K562 (cell line): Measurements from ENCODE around the gene LMO7. TPM values are rescaled to one million over a fixed set of nuclear protein-coding genes. Genes with fewer than 3 reads are reported as not detected.

ENCODE experiments used
- CCNT2 ChIP-seq: IDR thresholded peaks from 2 replicates; pipeline ENCODE4 v1.6.1; 2011; ENCODE audit warnings: borderline replicate concordance, low read depth, mild to moderate bottlenecking, moderate library complexity, mixed read lengths, low read length; ENCODE audit not compliant: insufficient read length; ENCODE audit errors: extremely low read depth
- DEAF1 ChIP-seq: fragments of 450-650 bp; formaldehyde crosslinking; IDR thresholded peaks from 2 replicates; pipeline ENCODE4 v1.4.0; 2020; ENCODE audit warnings: mild to moderate bottlenecking, moderate library complexity
- MEIS2 ChIP-seq: fragments of 450-650 bp; IDR thresholded peaks from 2 replicates; pipeline ENCODE4 v1.6.1; 2014; ENCODE audit warnings: mild to moderate bottlenecking; ENCODE audit not compliant: partially characterized antibody
- MYNN ChIP-seq, 2 experiments: sonication (generic); formaldehyde crosslinking in 1 of 2; IDR thresholded peaks; 2 replicates each; pipeline versions ENCODE4 v1.5.0 to v1.6.1; 2016 to 2020; ENCODE audit warnings: antibody characterized with exemption in 1 of 2, missing genetic modification reagents in 1 of 2
- NFE2L1 ChIP-seq: fragments of 450-650 bp; IDR thresholded peaks from 2 replicates; pipeline ENCODE4 v1.6.1; 2016; ENCODE audit warnings: missing genetic modification characterization, low read depth, mild to moderate bottlenecking, missing compliant biosample characterization, moderate library complexity, borderline replicate concordance
- PTBP1 ChIP-seq: fragments of 200-400 bp; formaldehyde crosslinking; IDR thresholded peaks from 2 replicates; pipeline ENCODE4 v1.6.1; 2017; ENCODE audit warnings: low read depth, low read length
- RAD21 ChIP-seq, 2 experiments: fragments of 250-450 bp in 1 of 2; fragments of 450-650 bp in 1 of 2; sonication (Bioruptor Pico) in 1 of 2; formaldehyde crosslinking in 1 of 2; IDR thresholded peaks in 1 of 2; conservative IDR thresholded peaks in 1 of 2; 2 replicates each; pipeline versions ENCODE4 v1.4.0 to v1.8.0; 2020 to 2022; ENCODE audit warnings: mild to moderate bottlenecking in 2 of 2, moderate library complexity in 1 of 2
- RBM25 ChIP-seq: fragments of 200-400 bp; formaldehyde crosslinking; IDR thresholded peaks from 2 replicates; pipeline ENCODE4 v1.6.1; 2018; ENCODE audit warnings: low read length, low read depth, moderate library complexity; ENCODE audit not compliant: severe bottlenecking
- RFX1 ChIP-seq: fragments of 450-650 bp; IDR thresholded peaks from 2 replicates; pipeline ENCODE4 v1.6.1; 2016; ENCODE audit warnings: mild to moderate bottlenecking, moderate library complexity
- SPI1 ChIP-seq: IDR thresholded peaks from 2 replicates; pipeline ENCODE4 v1.6.1; 2011; ENCODE audit warnings: low read depth, low read length, control low read depth, borderline replicate concordance
- TAF7 ChIP-seq: fragments of 450-650 bp; IDR thresholded peaks from 2 replicates; pipeline ENCODE4 v1.6.1; 2016; ENCODE audit warnings: missing genetic modification characterization, missing compliant biosample characterization
- ZBTB5 ChIP-seq: fragments of 450-650 bp; IDR thresholded peaks from 2 replicates; pipeline ENCODE4 v1.6.1; 2017; ENCODE audit warnings: antibody characterized with exemption
- ZNF668 ChIP-seq: fragments of 250-450 bp; sonication (Bioruptor Pico); IDR thresholded peaks from 2 replicates; pipeline ENCODE4 v1.8.0; 2022; ENCODE audit warnings: mild to moderate bottlenecking, inconsistent platforms
- polyA plus RNA-seq, 8 experiments: library from polyadenylated mRNA; depleted of rRNA in 4 of 8; stranded (reverse) in 5 of 8; unstranded in 3 of 8; fragments of >200 nt; fragmentation: Nextera tagmentation in 2 of 8; fragmentation: Illumina TruSeq in 1 of 8; extraction: Ambion mirVana in 2 of 8; extraction: Trizol in 1 of 8; gene quantifications; 2 replicates each; pipeline versions ENCODE4 v1.2.1 to v1.2.3, GENCODE V29; 2011 to 2014; ENCODE audit warnings: inconsistent platforms in 1 of 8, missing spikeins in 1 of 8
- total RNA-seq, 7 experiments: library from RNA; depleted of rRNA in 6 of 7; stranded (reverse); fragments of >200 nt in 6 of 7; fragmentation: Illumina TruSeq in 2 of 7; extraction: Trizol in 2 of 7; gene quantifications; 2 replicates each; pipeline versions ENCODE4 v1.2.1 to v1.2.3, GENCODE V29; 2011 to 2021; ENCODE audit warnings: low replicate concordance in 1 of 7
- TF ChIP-seq, protein P1 (sequence below), 2 experiments: fragments of 450-650 bp; formaldehyde crosslinking in 1 of 2; IDR thresholded peaks; 2 replicates each; pipeline versions ENCODE4 v1.4.0 to v1.6.1; 2014 to 2020; ENCODE audit warnings: mild to moderate bottlenecking in 2 of 2, borderline replicate concordance in 1 of 2, low read depth in 1 of 2

Gene LMO7
- total and polyA plus RNA-seq, 9 of the 15 experiments (the other 6 are each of a cell fraction or from before 2014, with no cell fraction given), result 0.42 to 4.3 (median 1.7) TPM

GRCh38 chr13:75876142-75877050 is 240.3 kb downstream of the LMO7 start (continued):
- TF ChIP-seq, protein P1, sequence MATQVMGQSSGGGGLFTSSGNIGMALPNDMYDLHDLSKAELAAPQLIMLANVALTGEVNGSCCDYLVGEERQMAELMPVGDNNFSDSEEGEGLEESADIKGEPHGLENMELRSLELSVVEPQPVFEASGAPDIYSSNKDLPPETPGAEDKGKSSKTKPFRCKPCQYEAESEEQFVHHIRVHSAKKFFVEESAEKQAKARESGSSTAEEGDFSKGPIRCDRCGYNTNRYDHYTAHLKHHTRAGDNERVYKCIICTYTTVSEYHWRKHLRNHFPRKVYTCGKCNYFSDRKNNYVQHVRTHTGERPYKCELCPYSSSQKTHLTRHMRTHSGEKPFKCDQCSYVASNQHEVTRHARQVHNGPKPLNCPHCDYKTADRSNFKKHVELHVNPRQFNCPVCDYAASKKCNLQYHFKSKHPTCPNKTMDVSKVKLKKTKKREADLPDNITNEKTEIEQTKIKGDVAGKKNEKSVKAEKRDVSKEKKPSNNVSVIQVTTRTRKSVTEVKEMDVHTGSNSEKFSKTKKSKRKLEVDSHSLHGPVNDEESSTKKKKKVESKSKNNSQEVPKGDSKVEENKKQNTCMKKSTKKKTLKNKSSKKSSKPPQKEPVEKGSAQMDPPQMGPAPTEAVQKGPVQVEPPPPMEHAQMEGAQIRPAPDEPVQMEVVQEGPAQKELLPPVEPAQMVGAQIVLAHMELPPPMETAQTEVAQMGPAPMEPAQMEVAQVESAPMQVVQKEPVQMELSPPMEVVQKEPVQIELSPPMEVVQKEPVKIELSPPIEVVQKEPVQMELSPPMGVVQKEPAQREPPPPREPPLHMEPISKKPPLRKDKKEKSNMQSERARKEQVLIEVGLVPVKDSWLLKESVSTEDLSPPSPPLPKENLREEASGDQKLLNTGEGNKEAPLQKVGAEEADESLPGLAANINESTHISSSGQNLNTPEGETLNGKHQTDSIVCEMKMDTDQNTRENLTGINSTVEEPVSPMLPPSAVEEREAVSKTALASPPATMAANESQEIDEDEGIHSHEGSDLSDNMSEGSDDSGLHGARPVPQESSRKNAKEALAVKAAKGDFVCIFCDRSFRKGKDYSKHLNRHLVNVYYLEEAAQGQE (IDR thresholded peaks at IDR 0.05; ENCODE audit: borderline replicate concordance), result peak; percentile 77
- TF ChIP-seq, protein P1 (CRISPR knock-in tag; IDR thresholded peaks at IDR 0.05; ENCODE audit: low read depth), result no peak
- TF ChIP-seq CCNT2, result no peak
- TF ChIP-seq NFE2L1 (tag), result no peak
- no peak for TF ChIP-seq RFX1
- peak; percentile 86 to 87 for TF ChIP-seq RAD21 (CRISPR knock-in tag; conservative IDR thresholded peaks at IDR 0.05 in 1 of 2, IDR thresholded peaks at IDR 0.05 in 1 of 2)
- TF ChIP-seq MYNN (IDR thresholded peaks at IDR 0.05), result no peak
- TF ChIP-seq MYNN (CRISPR knock-in tag; IDR thresholded peaks at IDR 0.05), result no peak
- no peak for TF ChIP-seq PTBP1
- no peak for TF ChIP-seq SPI1
- TF ChIP-seq MEIS2, result no peak
- TF ChIP-seq ZNF668 (CRISPR knock-in tag), result no peak
- no peak for TF ChIP-seq ZBTB5
- peak; percentile 80 for TF ChIP-seq DEAF1 (CRISPR knock-in tag)
- no peak for TF ChIP-seq TAF7
- no peak for TF ChIP-seq RBM25
